Stomach (tissue), 9 donors: ENCODE results near the gene PSEN2. TPM values are rescaled to one million over a fixed set of nuclear protein-coding genes. Genes with fewer than 3 reads are reported as not detected.

ENCODE experiments used
- DNase-seq, 2 donors: peaks; one replicate each; pipeline versions ENCODE4 v3.0.0 to v3.0.0-alpha.2; 2013 to 2019
- H3K27ac ChIP-seq, 5 donors: fragments of 200-600 bp in 4 of 5; sonication (generic) in 4 of 5; one replicate each; pipeline ENCODE4 v1.5.1; 2013 to 2019; ENCODE audit warnings: mild to moderate bottlenecking in 1 of 5, moderate library complexity in 1 of 5
- H3K27me3 ChIP-seq, 3 donors: fragments of 200-600 bp; sonication (generic); one replicate each; pipeline ENCODE4 v1.5.1; 2017 to 2019; ENCODE audit warnings: mixed run types in 1 of 3
- H3K36me3 ChIP-seq, 4 donors: fragments of 200-600 bp; sonication (generic); 1 replicate in 3 of 4; 2 replicates in 1 of 4; pipeline ENCODE4 v1.5.1; 2016 to 2019
- H3K4me1 ChIP-seq, 4 donors: fragments of 200-600 bp; sonication (generic); one replicate each; pipeline ENCODE4 v1.5.1; 2016 to 2019
- H3K4me3 ChIP-seq, 4 donors: fragments of 200-600 bp; sonication (generic) in 3 of 4; one replicate each; pipeline ENCODE4 v1.5.1; 2016 to 2019; ENCODE audit warnings: mild to moderate bottlenecking in 1 of 4
- H3K9me3 ChIP-seq, 4 donors: fragments of 200-600 bp; sonication (generic); one replicate each; pipeline ENCODE4 v1.5.1; 2016 to 2019
- CTCF ChIP-seq, 7 experiments: fragments of 450-650 bp in 4 of 7; fragments of 200-600 bp in 3 of 7; sonication (generic) in 3 of 7; IDR thresholded peaks; one replicate each; pipeline ENCODE4 v1.5.1; 2016 to 2019; ENCODE audit warnings: antibody characterized with exemption in 7 of 7, control low read depth in 2 of 7, mild to moderate bottlenecking in 1 of 7
- EP300 ChIP-seq: sonication (generic); formaldehyde crosslinking; IDR thresholded peaks from one replicate; pipeline ENCODE4 v1.6.1; 2017; ENCODE audit warnings: antibody characterized with exemption
- POLR2A ChIP-seq, 4 donors: fragments of 450-650 bp; IDR thresholded peaks; one replicate each; pipeline ENCODE4 v1.6.1; 2016; ENCODE audit warnings: antibody characterized with exemption in 4 of 4, control low read depth in 2 of 4, mild to moderate bottlenecking in 1 of 4, moderate library complexity in 1 of 4
- POLR2AphosphoS5 ChIP-seq, 3 donors: sonication (generic); formaldehyde crosslinking; IDR thresholded peaks; one replicate each; pipeline ENCODE4 v1.6.1; 2016; ENCODE audit warnings: antibody characterized with exemption in 3 of 3
- WGBS, 5 donors: extraction: QIAGEN DNeasy Blood & Tissue Kit in 3 of 5; methylation state at CpG; one replicate each; pipeline versions ENCODE4 v1.1.5 to v1.1.7; 2013 to 2018; 5-methylcytosine and 5-hydroxymethylcytosine counted together
- intact Hi-C: fragments of 100-400 bp; cut with DNase I; formaldehyde crosslinking; loops from one replicate; pipeline ENCODE4 v1.15.1; 2023; ENCODE audit warnings: low total_unique reads
- polyA plus RNA-seq, 3 donors: library from polyadenylated mRNA; stranded (reverse); fragments of 200-250 nt; gene quantifications; one replicate each; pipeline ENCODE4 v1.2.3, GENCODE V29; 2013
- total RNA-seq, 5 donors: library from RNA; depleted of rRNA; stranded (reverse); fragments of >200 nt; gene quantifications; one replicate each; pipeline versions ENCODE4 v1.1.0 to v1.2.3, GENCODE V29; 2014 to 2016
- donor health status: healthy with polysubstance abuse.
- donor health status: Bipolar disorder and iron deficiency.
- donor health status: healthy.

Gene PSEN2
- total and polyA plus RNA-seq, 8 donors = 2.7 to 36.2 (median 14.7) TPM

- no peak for TF ChIP-seq POLR2A (IDR thresholded peaks at IDR 0.05)
- no peak for TF ChIP-seq POLR2AphosphoS5 (IDR thresholded peaks at IDR 0.05)
- intact Hi-C loops = no loop called here
- H3K9me3 ChIP-seq = no peaks in the 10 kb centered on the region
- DNase-seq = no peak
- peaks cover 0 to 7% (median 3%) of the 10 kb centered on the region in 4 donors for H3K4me1 ChIP-seq
- no peak overlapping the region for H3K27ac ChIP-seq
- H3K27me3 ChIP-seq = no peaks in the 10 kb centered on the region
- 65 to 81% (median 71%) methylated on average over 5 of the region's 5 CpGs for WGBS, 5 donors
- H3K4me3 ChIP-seq = no peak overlapping the region
- no peaks in the 10 kb centered on the region for H3K36me3 ChIP-seq
Measured at GRCh38 chr1:226863446-226863845, 7.0 kb upstream of the PSEN2 start.

- intact Hi-C loops = no loop called here
- TF ChIP-seq EP300 (no peak), POLR2A (IDR thresholded peaks at IDR 0.05) (no peak), CTCF (IDR thresholded peaks at IDR 0.05) (no peak), POLR2AphosphoS5 (IDR thresholded peaks at IDR 0.05) (no peak)
- H3K9me3 ChIP-seq = no peaks in the 10 kb centered on the region
- H3K27ac ChIP-seq = no peak overlapping the region
- DNase-seq = no peak
- H3K4me3 ChIP-seq = no peak overlapping the region
- H3K27me3 ChIP-seq = no peaks in the 10 kb centered on the region
- 80 to 95% (median 90%) methylated on average over 3 to 4 of the region's 4 CpGs for WGBS, 5 donors
- H3K4me1 ChIP-seq = peaks cover 0 to 7% (median 3%) of the 10 kb centered on the region in 4 donors
- H3K36me3 ChIP-seq = no peaks in the 10 kb centered on the region
Measured at GRCh38 chr1:226864311-226864710, 6.1 kb upstream of the PSEN2 start.

GRCh38 chr1:226865590-226865989, 4.8 kb upstream of the PSEN2 start:
- 68 to 84% (median 74%) methylated on average over 4 of the region's 4 CpGs for WGBS, 5 donors
- TF ChIP-seq POLR2A (IDR thresholded peaks at IDR 0.05) (no peak), POLR2AphosphoS5 (IDR thresholded peaks at IDR 0.05) (no peak), CTCF (IDR thresholded peaks at IDR 0.05) (no peak), EP300 (no peak)
- intact Hi-C loops = no loop called here
- no peaks in the 10 kb centered on the region for H3K27me3 ChIP-seq
- H3K36me3 ChIP-seq = no peaks in the 10 kb centered on the region
- H3K4me3 ChIP-seq = no peak overlapping the region
- H3K27ac ChIP-seq = no peak overlapping the region
- peaks cover 5 to 14% (median 7%) of the 10 kb centered on the region in 4 donors for H3K4me1 ChIP-seq
- no peaks in the 10 kb centered on the region for H3K9me3 ChIP-seq
- no peak for DNase-seq

- H3K9me3 ChIP-seq = no peaks in the 10 kb centered on the region
- H3K4me3 ChIP-seq = no peak overlapping the region
- H3K36me3 ChIP-seq = no peaks in the 10 kb centered on the region
- DNase-seq = no peak
- H3K27me3 ChIP-seq = no peaks in the 10 kb centered on the region
- no peak for TF ChIP-seq EP300
- no peak for TF ChIP-seq POLR2AphosphoS5 (IDR thresholded peaks at IDR 0.05)
- no peak for TF ChIP-seq CTCF (IDR thresholded peaks at IDR 0.05)
- no peak for TF ChIP-seq POLR2A (IDR thresholded peaks at IDR 0.05)
- peaks cover 16 to 29% (median 23%) of the 10 kb centered on the region in 4 donors for H3K4me1 ChIP-seq
- WGBS, 5 donors = 62 to 74% (median 69%) methylated on average over 3 to 6 of the region's 6 CpGs
- no peak overlapping the region for H3K27ac ChIP-seq
- intact Hi-C loops = no loop called here
Measured at GRCh38 chr1:226867461-226868054, 2.9 kb upstream of the PSEN2 start.

- Histone ChIP-seq H3K9me3 (no peaks in the 10 kb centered on the region), H3K4me1 (peaks cover 17 to 34% (median 22%) of the 10 kb centered on the region in 4 donors), H3K36me3 (no peaks in the 10 kb centered on the region), H3K4me3 (no peak overlapping the region), H3K27me3 (no peaks in the 10 kb centered on the region), H3K27ac (no peak overlapping the region)
- intact Hi-C loops = no loop called here
- DNase-seq = no peak
- TF ChIP-seq CTCF (IDR thresholded peaks at IDR 0.05) (no peak), POLR2AphosphoS5 (IDR thresholded peaks at IDR 0.05) (no peak), POLR2A (IDR thresholded peaks at IDR 0.05) (no peak), EP300 (no peak)
- WGBS, 5 donors = 95 to 100% (median 97%) methylated on average over 1 of the region's 1 CpG
Measured at GRCh38 chr1:226868726-226869125, 1.7 kb upstream of the PSEN2 start.
